LNCaP clone FGC (cell line): ENCODE data around the gene RPS5.

Source experiments
- DNase-seq: peaks from one replicate; pipeline ENCODE4 v3.0.0-alpha.2; 2011; ENCODE audit warnings: low read depth
- H3K4me3 ChIP-seq: 2 replicates; pipeline ENCODE4 v1.5.1; 2011; ENCODE audit warnings: mild to moderate bottlenecking, low read depth, low read length, control low read depth
- TF ChIP-seq, protein P1 (sequence below): IDR thresholded peaks from 2 replicates; pipeline ENCODE4 v1.5.1; 2012; ENCODE audit warnings: mild to moderate bottlenecking; ENCODE audit not compliant: control insufficient read depth, insufficient read depth; ENCODE audit errors: extremely low read depth

Gene RPS5

DNA sequence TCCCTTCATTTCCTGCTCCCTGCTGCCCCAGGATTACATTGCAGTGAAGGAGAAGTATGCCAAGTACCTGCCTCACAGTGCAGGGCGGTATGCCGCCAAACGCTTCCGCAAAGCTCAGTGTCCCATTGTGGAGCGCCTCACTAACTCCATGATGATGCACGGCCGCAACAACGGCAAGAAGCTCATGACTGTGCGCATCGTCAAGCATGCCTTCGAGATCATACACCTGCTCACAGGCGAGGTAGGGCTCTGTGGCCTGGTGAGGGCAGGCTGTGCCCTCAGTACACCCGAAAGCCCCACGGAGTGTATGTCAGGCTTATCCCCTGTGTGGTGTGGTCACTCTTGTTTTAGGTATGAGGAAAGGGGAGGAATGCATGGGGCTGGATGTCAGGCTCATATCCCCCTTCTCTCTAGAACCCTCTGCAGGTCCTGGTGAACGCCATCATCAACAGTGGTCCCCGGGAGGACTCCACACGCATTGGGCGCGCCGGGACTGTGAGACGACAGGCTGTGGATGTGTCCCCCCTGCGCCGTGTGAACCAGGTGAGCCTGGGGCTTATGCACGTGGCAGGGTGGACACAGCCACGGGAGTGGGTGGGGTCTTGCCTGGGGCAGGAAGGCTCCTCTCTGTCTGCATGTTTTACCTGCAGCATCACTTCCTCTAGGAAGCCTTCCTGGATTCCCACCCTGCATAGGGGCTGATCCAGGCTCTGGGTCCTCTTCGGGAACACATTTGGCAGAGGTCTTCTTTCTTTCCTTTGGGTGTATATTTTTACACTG lies 6.1 kb downstream of the RPS5 start:
- no peak overlapping the region for H3K4me3 ChIP-seq
- no peak for DNase-seq
- TF ChIP-seq, protein P1, sequence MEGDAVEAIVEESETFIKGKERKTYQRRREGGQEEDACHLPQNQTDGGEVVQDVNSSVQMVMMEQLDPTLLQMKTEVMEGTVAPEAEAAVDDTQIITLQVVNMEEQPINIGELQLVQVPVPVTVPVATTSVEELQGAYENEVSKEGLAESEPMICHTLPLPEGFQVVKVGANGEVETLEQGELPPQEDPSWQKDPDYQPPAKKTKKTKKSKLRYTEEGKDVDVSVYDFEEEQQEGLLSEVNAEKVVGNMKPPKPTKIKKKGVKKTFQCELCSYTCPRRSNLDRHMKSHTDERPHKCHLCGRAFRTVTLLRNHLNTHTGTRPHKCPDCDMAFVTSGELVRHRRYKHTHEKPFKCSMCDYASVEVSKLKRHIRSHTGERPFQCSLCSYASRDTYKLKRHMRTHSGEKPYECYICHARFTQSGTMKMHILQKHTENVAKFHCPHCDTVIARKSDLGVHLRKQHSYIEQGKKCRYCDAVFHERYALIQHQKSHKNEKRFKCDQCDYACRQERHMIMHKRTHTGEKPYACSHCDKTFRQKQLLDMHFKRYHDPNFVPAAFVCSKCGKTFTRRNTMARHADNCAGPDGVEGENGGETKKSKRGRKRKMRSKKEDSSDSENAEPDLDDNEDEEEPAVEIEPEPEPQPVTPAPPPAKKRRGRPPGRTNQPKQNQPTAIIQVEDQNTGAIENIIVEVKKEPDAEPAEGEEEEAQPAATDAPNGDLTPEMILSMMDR = no peak

DNA sequence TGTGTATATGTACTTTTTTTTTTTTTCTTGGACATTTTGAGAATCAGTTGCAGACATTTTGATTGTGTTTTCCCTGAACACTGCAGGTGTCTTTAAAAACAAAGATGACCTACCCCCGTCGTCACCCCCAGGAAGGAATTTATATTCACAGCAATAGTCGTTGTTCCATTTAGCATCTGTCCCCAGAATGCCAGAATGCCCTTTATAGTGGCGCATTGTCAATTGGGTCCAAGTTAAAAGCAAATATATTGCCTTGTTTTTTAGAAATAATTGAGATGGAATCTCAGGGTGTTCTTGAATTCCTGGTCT lies 6.6 kb downstream of the RPS5 start:
- DNase-seq = no peak
- no peak overlapping the region for H3K4me3 ChIP-seq
- TF ChIP-seq, protein P1 = no peak

DNA sequence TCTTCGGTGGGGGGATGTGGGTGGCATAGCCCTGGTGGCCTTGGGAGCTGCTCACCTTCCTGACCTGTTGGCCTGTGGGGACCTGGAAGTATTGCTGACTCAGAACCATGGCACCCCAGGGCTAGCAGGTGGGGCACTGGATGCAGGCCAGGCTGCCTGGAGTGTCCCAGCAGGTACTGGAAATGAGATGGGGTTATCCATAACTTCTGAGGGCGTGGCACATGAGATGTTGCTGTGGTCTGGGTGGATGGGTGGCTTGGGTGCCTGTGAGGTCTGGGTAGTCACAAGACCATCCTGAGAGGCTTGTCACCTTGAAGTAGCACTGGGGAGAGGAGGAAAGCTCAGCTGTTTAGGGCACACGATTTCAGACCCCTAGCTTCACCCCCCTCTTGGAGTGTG lies 7.8 kb downstream of the RPS5 start:
- TF ChIP-seq, protein P1 = no peak
- no peak overlapping the region for H3K4me3 ChIP-seq
- DNase-seq = no peak

DNA sequence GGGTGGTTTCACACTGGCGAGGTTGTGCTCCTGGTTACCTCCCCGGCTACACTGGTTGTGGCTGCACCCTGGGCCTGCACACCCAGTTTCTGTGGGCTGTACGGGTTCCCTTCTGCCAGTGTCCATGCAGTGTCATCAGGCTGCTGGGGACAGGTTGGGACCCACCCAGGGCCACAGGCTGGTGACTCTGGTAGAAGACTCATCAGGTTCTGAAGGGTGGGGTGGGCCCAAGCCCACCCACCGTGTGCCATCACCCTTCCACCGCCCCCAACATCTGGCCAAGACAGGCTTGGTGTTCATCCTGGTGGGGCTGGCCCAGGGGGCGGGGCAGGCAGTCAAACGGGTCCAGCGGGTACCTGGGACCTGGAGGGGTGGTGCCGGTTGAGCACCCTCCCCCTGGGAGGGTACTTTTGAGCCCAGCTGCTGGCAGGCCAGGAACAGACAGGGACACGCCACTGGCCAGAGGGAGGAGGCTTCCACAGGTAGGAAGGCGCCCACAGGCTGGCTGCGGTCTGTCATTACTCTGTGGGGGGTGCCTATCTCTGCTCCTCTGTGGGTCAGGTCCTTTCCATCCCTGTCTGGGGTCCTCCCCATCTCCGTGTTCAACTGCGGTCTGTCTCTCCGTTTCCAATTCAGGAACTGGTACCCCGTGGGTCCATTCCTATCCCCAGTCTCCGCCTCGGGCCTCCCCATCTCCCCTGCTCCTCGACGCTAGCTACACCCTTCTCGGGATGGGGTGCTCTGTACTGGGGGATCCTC lies 8.3 kb downstream of the RPS5 start, which contains the start of gene RNF225:
TSS of gene RNF225 (plus strand) at position 437 of the 759 bp plus-strand sequence. CDS start 434 bp downstream, outside the sequence.
- H3K4me3 ChIP-seq = peak within 1 kb of the TSS; percentile 56

DNA sequence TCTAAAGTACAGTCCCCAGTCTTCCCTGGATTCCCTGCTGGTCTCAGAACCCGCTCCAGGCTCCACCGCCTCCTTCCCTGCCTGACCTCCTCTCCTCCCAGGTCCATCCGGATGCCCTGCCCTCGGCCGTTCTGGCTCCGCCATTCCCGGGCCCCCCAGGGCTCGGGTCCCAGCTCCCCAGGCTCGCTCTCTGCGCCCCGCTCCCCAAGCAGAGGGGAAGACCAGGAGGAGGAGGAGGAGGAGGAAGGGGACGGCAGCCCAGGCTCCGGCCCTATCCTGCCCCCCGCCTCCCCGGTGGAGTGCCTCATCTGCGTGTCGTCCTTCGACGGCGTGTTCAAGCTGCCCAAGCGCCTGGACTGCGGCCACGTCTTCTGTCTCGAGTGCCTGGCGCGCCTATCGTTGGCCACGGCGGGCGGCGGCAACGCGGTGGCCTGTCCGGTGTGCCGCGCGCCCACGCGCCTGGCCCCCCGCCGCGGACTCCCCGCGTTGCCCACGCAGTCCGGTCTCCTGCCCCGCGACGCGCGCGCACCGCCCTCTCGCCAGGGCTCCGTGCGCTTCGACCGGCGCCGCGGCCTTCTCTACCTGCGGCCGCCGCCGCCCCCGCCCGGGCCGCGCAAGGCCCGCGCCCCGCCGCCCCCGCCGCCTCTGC lies 9.0 kb downstream of the RPS5 start:
- peak overlapping the region; percentile 56 for H3K4me3 ChIP-seq
- TF ChIP-seq, protein P1 = no peak

More for the DNA sequence above, 8.3 kb downstream of the RPS5 start, which contains the start of gene RNF225:
- DNase-seq = peak; percentile 77
- TF ChIP-seq, protein P1 = no peak

DNA sequence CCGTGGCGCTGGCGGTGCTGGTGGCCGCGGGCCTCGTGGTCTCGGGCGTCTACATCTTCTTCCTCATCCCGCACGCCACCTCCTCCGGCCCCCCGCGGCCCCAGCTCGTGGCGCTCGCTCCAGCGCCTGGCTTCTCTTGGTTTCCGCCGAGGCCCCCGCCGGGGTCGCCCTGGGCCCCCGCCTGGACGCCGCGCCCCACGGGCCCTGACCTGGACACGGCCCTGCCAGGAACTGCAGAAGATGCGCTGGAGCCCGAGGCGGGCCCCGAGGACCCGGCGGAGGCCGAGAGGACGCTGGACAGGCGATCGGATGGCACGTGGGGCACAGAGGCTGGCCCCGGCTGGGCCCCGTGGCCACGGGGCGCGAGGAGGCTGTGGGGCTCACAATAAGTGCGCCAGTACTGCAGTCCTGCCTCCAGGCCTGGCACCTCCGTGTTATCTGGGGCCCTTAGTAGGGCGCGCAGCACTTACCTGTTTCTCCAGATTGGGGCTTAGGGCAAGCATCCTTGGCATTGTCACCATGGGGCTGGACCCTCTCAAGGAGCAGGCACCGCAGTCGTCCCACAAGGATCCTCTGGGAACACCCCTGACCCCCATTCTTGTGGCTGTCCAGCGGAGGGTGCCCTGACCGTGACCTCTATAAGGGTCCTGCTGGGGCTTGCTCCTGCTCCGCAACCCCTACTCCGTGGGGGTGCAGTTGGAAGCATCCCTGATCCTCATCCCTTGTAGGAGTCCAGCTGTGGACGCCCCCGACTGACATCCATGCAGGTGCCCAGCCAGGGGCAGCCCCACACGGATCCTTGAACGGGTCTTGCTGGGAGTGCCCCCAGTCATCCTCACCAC lies 9.8 kb downstream of the RPS5 start:
- H3K4me3 ChIP-seq = no peak overlapping the region
- no peak for DNase-seq

More for the DNA sequence above, 9.0 kb downstream of the RPS5 start:
- DNase-seq = no peak

More for the DNA sequence above, 9.8 kb downstream of the RPS5 start:
- TF ChIP-seq, protein P1 = no peak
